Mesothelial cell of epicardium (in vitro differentiated cells): ENCODE data around the gene KLK15. TPM values are rescaled to one million over a fixed set of nuclear protein-coding genes. Genes with fewer than 3 reads are reported as not detected.

ENCODE experiments used
- DNase-seq, 2 experiments: peaks; one replicate each; pipeline ENCODE4 v3.0.0; 2021; ENCODE audit warnings: low spot score in 2 of 2; ENCODE audit not compliant: unreplicated experiment in 2 of 2
- H3K27ac Mint-ChIP-seq: 2 replicates; pipeline ENCODE4 v1.8.0; 2021; ENCODE audit warnings: mixed read lengths
- H3K27me3 Mint-ChIP-seq: 2 replicates; pipeline ENCODE4 v1.8.0; 2021; ENCODE audit warnings: low read depth, mixed read lengths
- H3K36me3 Mint-ChIP-seq: 2 replicates; pipeline ENCODE4 v1.8.0; 2021; ENCODE audit warnings: mixed read lengths
- H3K4me1 Mint-ChIP-seq: 2 replicates; pipeline ENCODE4 v1.8.0; 2021; ENCODE audit warnings: mixed read lengths
- H3K4me3 Mint-ChIP-seq: 2 replicates; pipeline ENCODE4 v1.8.0; 2021; ENCODE audit warnings: mild to moderate bottlenecking, moderate library complexity, mixed read lengths
- H3K9me3 Mint-ChIP-seq: 2 replicates; pipeline ENCODE4 v1.8.0; 2021; ENCODE audit warnings: mixed read lengths
- CTCF ChIP-seq: fragments of 200-600 bp; sonication (generic); IDR thresholded peaks from one replicate; pipeline ENCODE4 v1.5.0; 2021; ENCODE audit warnings: antibody characterized with exemption; ENCODE audit not compliant: unreplicated experiment
- total RNA-seq: library from RNA; stranded (reverse); gene quantifications from 3 replicates; pipeline ENCODE4 v1.2.1, GENCODE V29; 2021

The KLK15 gene
- total RNA-seq, 1 donor from 2014 or later = not detected

DNA sequence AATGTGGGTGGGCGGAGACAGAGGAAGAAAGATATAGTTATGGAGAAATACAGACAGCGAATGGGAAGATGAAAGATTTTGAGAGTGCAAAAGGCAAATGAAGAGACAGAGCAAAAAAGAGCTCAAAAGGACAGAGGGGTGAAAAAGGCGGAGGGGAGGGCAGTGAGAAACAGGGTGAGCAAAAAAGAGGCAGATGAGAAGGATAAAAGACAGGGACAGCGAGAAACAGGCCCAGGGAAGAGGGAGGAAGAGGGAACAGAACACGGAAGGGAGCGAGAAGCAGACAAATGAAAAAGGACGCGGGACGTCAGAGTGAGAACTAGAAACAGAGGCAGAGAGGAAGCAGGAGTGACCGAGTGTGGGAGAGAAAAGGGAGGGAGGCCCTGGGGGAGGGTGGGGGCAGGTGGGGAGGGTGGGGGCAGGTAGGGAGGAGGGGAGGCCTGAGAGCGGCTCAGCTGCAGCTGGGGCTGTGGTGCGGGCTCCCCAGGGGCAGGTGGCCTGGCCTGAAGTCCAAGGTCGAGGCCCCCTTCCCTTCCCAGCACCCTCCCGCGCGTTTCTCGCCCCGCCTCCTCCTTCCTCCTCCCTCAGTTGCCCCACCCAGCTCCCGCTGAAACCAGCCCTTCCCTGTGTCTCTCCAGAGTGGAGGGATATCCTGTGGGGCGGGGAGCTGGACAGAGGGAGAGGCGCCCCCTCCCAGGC lies 12.7 kb downstream of the KLK15 start:
- Mint-ChIP-seq H3K36me3 (no peaks in the 10 kb centered on the region), H3K4me1 (peaks cover 16% of the 10 kb centered on the region), H3K9me3 (peaks cover 4% of the 10 kb centered on the region), H3K27ac (no peak overlapping the region), H3K27me3 (peaks cover 92% of the 10 kb centered on the region), H3K4me3 (peak overlapping the region; percentile 29)
- TF ChIP-seq CTCF = no peak
- DNase-seq = no peak

GRCh38 chr19:50820086-50820485 lies 13.3 kb downstream of the KLK15 start:
- H3K27me3 Mint-ChIP-seq = peaks cover 96% of the 10 kb centered on the region
- peaks cover 4% of the 10 kb centered on the region for H3K9me3 Mint-ChIP-seq
- peak overlapping the region; percentile 29 for H3K4me3 Mint-ChIP-seq
- no peak overlapping the region for H3K27ac Mint-ChIP-seq
- no peak for TF ChIP-seq CTCF
- H3K4me1 Mint-ChIP-seq = peaks cover 16% of the 10 kb centered on the region
- no peak for DNase-seq
- no peaks in the 10 kb centered on the region for H3K36me3 Mint-ChIP-seq

GRCh38 chr19:50819636-50820035 lies 13.7 kb downstream of the KLK15 start:
- Mint-ChIP-seq H3K27me3 (peaks cover 98% of the 10 kb centered on the region), H3K9me3 (peaks cover 4% of the 10 kb centered on the region), H3K4me3 (no peak overlapping the region), H3K4me1 (peaks cover 16% of the 10 kb centered on the region), H3K36me3 (no peaks in the 10 kb centered on the region), H3K27ac (no peak overlapping the region)
- TF ChIP-seq CTCF = no peak
- DNase-seq = no peak

- peaks cover 97% of the 10 kb centered on the region for H3K27me3 Mint-ChIP-seq
- peaks cover 16% of the 10 kb centered on the region for H3K4me1 Mint-ChIP-seq
- H3K36me3 Mint-ChIP-seq = no peaks in the 10 kb centered on the region
- H3K9me3 Mint-ChIP-seq = peaks cover 4% of the 10 kb centered on the region
- H3K4me3 Mint-ChIP-seq = no peak overlapping the region
- DNase-seq = no peak
- no peak overlapping the region for H3K27ac Mint-ChIP-seq
- TF ChIP-seq CTCF = no peak
Observed at GRCh38 chr19:50818859-50819472, 14.4 kb downstream of the KLK15 start.

DNA sequence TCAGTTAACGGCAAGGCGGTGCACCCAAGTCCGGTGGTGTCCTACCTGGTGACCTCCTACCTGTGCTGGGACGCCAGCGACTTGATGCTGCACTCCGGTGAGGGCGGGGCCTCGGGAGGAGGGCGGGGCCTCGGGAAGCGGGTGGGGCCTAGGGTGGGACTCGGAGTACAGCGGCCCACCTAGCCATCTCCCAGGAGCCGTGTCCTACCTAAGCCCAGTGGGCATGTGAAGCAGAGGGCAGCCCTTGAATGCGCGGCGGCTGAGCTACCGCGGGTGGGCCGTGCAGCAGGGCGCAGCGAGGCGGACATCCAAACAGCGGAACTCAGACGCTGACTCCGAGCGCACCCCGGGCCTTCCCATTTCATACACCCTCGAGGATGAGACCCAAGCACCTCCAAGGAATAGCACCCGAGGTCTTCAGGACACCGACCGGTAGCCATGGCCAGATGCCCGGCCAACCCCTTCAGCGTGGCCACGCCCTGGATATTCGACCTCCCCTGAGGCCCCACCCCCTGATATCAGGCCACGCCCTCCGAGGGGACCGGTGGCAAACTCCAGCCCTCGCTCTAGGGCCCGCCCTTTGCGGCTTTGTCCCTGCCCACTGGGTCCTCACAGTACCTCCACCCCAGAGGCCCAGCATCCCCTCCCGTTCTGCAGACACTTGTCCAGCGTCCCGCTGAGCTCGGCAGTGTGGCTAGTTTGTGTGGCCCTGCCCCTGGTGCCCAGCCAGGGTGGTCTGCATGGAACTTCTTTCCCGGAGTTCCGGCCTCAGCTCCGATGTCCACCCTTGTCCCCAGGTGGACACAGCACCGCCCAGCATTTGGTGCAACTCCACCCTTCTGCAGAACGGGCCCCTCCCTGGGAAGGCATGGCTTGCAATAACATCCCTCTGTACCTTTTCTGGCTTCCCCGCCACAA lies 15.2 kb downstream of the KLK15 start:
- H3K36me3 Mint-ChIP-seq = no peaks in the 10 kb centered on the region
- TF ChIP-seq CTCF = no peak
- peaks cover 4% of the 10 kb centered on the region for H3K9me3 Mint-ChIP-seq
- peaks cover 16% of the 10 kb centered on the region for H3K4me1 Mint-ChIP-seq
- H3K27me3 Mint-ChIP-seq = peaks cover 92% of the 10 kb centered on the region
- H3K4me3 Mint-ChIP-seq = peak overlapping the region; percentile 53
- no peak for DNase-seq
- no peak overlapping the region for H3K27ac Mint-ChIP-seq
